Suprapubic skin (tissue), 4 donors: Measurements from ENCODE around the gene PUS7. TPM values are rescaled to one million over a fixed set of nuclear protein-coding genes. Genes with fewer than 3 reads are reported as not detected.
"Not testable (repeated sequence)": the region's sequence is repeated elsewhere in the genome, so short reads cannot be mapped to it uniquely, and the experiment has no call there.

Experiments used
- DNase-seq, 2 donors: peaks; one replicate each; pipeline ENCODE4 v3.0.0-alpha.2; 2019; ENCODE audit warnings: low spot score in 2 of 2
- H3K27ac ChIP-seq: fragments of 200-600 bp; sonication (generic); one replicate; pipeline ENCODE4 v1.5.1; 2019
- H3K27me3 ChIP-seq: fragments of 200-600 bp; sonication (generic); one replicate; pipeline ENCODE4 v1.5.1; 2019
- H3K36me3 ChIP-seq: fragments of 200-600 bp; sonication (generic); one replicate; pipeline ENCODE4 v1.5.1; 2019
- H3K4me1 ChIP-seq: fragments of 200-600 bp; sonication (generic); one replicate; pipeline ENCODE4 v1.5.1; 2019
- H3K4me3 ChIP-seq: fragments of 200-600 bp; sonication (generic); one replicate; pipeline ENCODE4 v1.5.1; 2019; ENCODE audit warnings: mild to moderate bottlenecking
- H3K9me3 ChIP-seq: fragments of 200-600 bp; sonication (generic); one replicate; pipeline ENCODE4 v1.5.1; 2019
- CTCF ChIP-seq, 2 donors: fragments of 200-600 bp in 1 of 2; fragments of 450-650 bp in 1 of 2; sonication (generic) in 1 of 2; IDR thresholded peaks; one replicate each; pipeline ENCODE4 v1.5.1; 2016 to 2019; ENCODE audit warnings: antibody characterized with exemption in 2 of 2, mild to moderate bottlenecking in 1 of 2, moderate library complexity in 1 of 2
- EP300 ChIP-seq: sonication (generic); formaldehyde crosslinking; IDR thresholded peaks from one replicate; pipeline ENCODE4 v1.6.1; 2017; ENCODE audit warnings: antibody characterized with exemption
- POLR2A ChIP-seq, 2 donors: fragments of 450-650 bp; IDR thresholded peaks; one replicate each; pipeline ENCODE4 v1.6.1; 2017; ENCODE audit warnings: antibody characterized with exemption in 2 of 2, mild to moderate bottlenecking in 2 of 2, moderate library complexity in 2 of 2
- POLR2AphosphoS5 ChIP-seq, 3 donors: sonication (generic); formaldehyde crosslinking; IDR thresholded peaks; one replicate each; pipeline ENCODE4 v1.6.1; 2017; ENCODE audit warnings: antibody characterized with exemption in 3 of 3
- WGBS: methylation state at CpG from one replicate; pipeline ENCODE4 v1.1.5; 2018; 5-methylcytosine and 5-hydroxymethylcytosine counted together
- total RNA-seq, 4 donors: library from RNA; depleted of rRNA; stranded (reverse); fragments of >200 nt; gene quantifications; one replicate each; pipeline ENCODE4 v1.1.0, GENCODE V29; 2016

PUS7 gene
- total RNA-seq, 4 donors from 2014 or later, result 17.0 to 22.1 (median 19.6) TPM

DNA sequence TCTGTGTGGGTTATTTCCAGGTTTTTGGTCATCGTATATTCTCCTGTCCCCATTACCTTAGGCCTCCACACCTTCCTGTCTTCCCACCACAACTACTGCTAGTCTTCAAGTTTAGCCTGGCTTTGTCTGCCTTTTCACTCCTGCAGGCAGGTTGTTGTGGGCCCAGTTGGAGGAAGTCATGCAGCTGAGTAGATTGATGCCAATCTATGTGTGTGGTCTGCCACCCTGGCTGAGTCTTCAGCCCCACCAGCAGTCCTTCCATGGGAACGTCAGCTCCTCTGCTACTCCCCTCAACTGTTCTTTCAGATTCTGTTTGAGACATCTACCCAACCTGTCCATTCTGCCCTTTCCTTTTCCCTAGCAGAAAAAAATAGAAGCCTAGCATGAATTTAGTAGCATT is 16.3 kb upstream of the PUS7 start:
- peaks cover 11% of the 10 kb centered on the region for H3K4me1 ChIP-seq
- H3K27ac ChIP-seq, result no peak overlapping the region
- DNase-seq, result no peak
- no peak overlapping the region for H3K4me3 ChIP-seq
- H3K27me3 ChIP-seq, result no peaks in the 10 kb centered on the region
- no peak for TF ChIP-seq EP300
- TF ChIP-seq POLR2A (IDR thresholded peaks at IDR 0.05), result no peak
- no peak for TF ChIP-seq CTCF (IDR thresholded peaks at IDR 0.05)
- WGBS, result 78% methylated on average over 2 of the region's 2 CpGs
- H3K9me3 ChIP-seq, result no peaks in the 10 kb centered on the region
- H3K36me3 ChIP-seq, result peaks cover 73% of the 10 kb centered on the region

DNA sequence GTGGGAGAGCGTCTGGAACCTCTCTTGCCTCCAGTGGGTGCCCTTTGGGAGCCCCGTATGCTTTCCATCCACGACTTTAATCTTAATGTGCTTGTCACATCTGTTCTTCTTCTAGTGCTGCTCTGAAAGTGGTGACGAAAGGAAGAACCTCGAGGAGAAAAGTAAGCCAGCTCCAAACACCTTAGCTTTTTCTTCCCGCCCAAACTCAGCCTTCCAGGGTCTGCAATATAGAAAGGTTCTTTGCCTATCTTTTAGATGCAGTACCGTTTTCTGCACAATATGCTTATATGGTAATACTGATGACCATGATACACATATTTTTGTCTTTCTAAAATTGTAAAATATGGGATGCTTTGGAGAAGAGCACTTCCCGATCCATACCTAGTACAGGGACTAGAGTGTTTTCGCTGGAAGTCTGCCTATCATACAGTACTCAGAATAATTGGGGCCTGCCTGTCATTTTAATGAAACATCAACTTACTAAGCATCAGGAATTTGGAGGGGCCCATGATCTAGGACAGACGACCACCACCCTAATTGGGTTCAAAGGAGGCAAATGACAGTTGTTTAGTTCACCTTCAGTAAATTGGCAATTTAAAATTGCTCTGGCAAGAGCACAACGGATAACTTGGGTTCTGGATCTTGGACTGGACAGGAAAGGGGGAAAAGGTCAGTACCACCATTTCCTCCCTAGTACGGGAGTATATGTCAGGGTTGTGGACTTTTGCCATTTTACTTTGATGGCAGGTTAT is 10.8 kb upstream of the PUS7 start:
- 32% methylated on average over 12 of the region's 12 CpGs for WGBS
- H3K36me3 ChIP-seq, result peaks cover 20% of the 10 kb centered on the region
- TF ChIP-seq POLR2A (IDR thresholded peaks at IDR 0.05) (no peak), CTCF (IDR thresholded peaks at IDR 0.05) (no peak), EP300 (no peak), POLR2AphosphoS5 (IDR thresholded peaks at IDR 0.05) (no peak)
- peaks cover 25% of the 10 kb centered on the region for H3K4me1 ChIP-seq
- DNase-seq, result no peak
- H3K27me3 ChIP-seq, result no peaks in the 10 kb centered on the region
- peak overlapping the region; percentile 86 for H3K4me3 ChIP-seq
- no peaks in the 10 kb centered on the region for H3K9me3 ChIP-seq
- H3K27ac ChIP-seq, result peak overlapping the region; percentile 86

DNA sequence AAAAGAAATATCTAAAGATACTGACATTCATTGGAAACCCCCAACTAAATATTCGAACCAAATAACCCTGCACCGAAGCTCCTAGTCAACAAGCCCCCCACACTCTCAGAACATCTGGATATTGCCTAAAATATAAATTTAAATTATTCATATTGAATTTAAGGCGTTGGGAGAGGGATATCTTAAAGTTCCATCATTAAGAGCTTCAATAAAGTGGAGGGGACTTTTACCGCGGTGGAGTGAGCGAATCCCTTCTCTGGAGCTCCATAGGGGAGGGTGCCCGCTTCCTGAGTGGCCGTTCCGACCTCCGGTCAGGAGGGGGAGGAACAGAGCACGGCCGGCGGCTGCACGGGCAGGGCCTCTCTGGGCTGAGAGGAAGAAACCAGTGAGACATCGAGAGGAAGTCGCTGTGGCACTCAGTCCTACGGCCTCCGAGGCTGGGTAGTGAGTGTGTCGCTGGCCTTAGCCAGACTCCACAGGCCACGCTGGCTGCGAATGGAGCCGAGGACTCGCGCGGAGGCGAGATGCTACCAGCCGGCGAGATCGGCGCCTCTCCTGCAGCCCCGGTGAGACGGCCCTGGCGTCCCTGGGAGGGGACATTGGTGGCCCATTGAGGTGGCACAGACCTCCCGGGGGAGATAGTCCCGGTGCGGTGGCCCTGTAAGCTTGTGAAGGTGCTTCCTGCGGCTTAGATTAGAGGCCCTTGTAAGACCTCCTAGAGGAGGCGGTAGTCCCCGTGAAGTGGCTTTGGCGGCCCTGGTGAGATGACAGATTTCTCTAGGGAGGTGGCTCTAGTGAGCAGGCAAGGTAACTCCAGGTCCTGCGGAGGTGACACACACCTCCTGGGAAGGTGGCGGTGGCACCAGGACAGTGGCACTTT is 10.0 kb upstream of the PUS7 start, which contains the start of gene RINT1:
Gene RINT1, plus strand, starts transcription at position 410 of the 880 bp plus-strand sequence. Its CDS starts 115 bp downstream, at position 525.
- peak; percentile 92 to 96 for DNase-seq
- H3K27ac ChIP-seq, result peak within 1 kb of the TSS; percentile 86
- peak; percentile 64 for TF ChIP-seq POLR2A (IDR thresholded peaks at IDR 0.05)
- peak in 1 of 2 donors; percentile 76 for TF ChIP-seq CTCF (IDR thresholded peaks at IDR 0.05)
- TF ChIP-seq EP300, result no peak
- peak; percentile 42 to 65 (median 55) for TF ChIP-seq POLR2AphosphoS5 (IDR thresholded peaks at IDR 0.05)
- peak within 1 kb of the TSS; percentile 86 for H3K4me3 ChIP-seq
- no peaks in the 10 kb centered on the region for H3K9me3 ChIP-seq
- no peaks in the 10 kb centered on the region for H3K27me3 ChIP-seq
- WGBS, result 5% methylated on average over 21 of the region's 42 CpGs
- H3K4me1 ChIP-seq, result peaks cover 25% of the 10 kb centered on the region
- H3K36me3 ChIP-seq, result peaks cover 12% of the 10 kb centered on the region

- Histone ChIP-seq H3K36me3 (peaks cover 4% of the 10 kb centered on the region), H3K4me3 (no peak overlapping the region), H3K9me3 (no peaks in the 10 kb centered on the region), H3K27ac (no peak overlapping the region), H3K27me3 (no peaks in the 10 kb centered on the region), H3K4me1 (peaks cover 25% of the 10 kb centered on the region)
- no peak for DNase-seq
- 96% methylated on average over 20 of the region's 20 CpGs for WGBS
- TF ChIP-seq POLR2A (IDR thresholded peaks at IDR 0.05), result no peak
- TF ChIP-seq POLR2AphosphoS5 (IDR thresholded peaks at IDR 0.05), result no peak
- TF ChIP-seq EP300, result no peak
- TF ChIP-seq CTCF (IDR thresholded peaks at IDR 0.05), result no peak
Observed at GRCh38 chr7:105530546-105530945, 8.5 kb upstream of the PUS7 start.

DNA sequence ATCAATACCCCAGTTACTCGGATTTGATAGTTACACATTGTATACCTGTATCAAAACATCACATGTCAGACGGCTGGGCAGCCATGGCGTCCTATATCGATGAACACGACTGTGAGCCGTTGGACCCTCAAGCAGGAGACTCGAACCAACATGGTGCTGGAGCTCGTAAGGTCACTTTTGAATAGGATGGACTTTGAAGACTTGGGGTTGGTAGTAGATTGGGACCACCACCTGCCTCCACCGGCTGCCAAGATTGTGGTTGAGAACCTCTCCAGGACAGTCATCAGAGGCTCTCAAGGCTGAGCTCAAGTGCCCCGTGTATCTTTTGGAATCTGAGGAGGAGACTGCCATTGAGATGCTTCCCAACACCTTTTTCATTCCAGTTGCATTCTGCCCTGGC is 8.1 kb upstream of the PUS7 start:
- Histone ChIP-seq H3K4me1 (peaks cover 25% of the 10 kb centered on the region), H3K4me3 (no peak overlapping the region), H3K9me3 (no peaks in the 10 kb centered on the region), H3K36me3 (peaks cover under 1% of the 10 kb centered on the region), H3K27ac (no peak overlapping the region), H3K27me3 (no peaks in the 10 kb centered on the region)
- no peak for DNase-seq
- TF ChIP-seq EP300 (no peak), POLR2A (IDR thresholded peaks at IDR 0.05) (no peak), POLR2AphosphoS5 (IDR thresholded peaks at IDR 0.05) (no peak), CTCF (IDR thresholded peaks at IDR 0.05) (no peak)
- WGBS, result 93% methylated on average over 10 of the region's 10 CpGs

GRCh38 chr7:105527737-105528136 is 5.7 kb upstream of the PUS7 start:
- 92% methylated on average over 5 of the region's 5 CpGs for WGBS
- H3K9me3 ChIP-seq, H3K27ac ChIP-seq, H3K4me1 ChIP-seq, H3K27me3 ChIP-seq, DNase-seq, H3K4me3 ChIP-seq, H3K36me3 ChIP-seq: not testable (repeated sequence)
